ENCODE data around the gene DCTN3. TPM values are rescaled to one million over a fixed set of nuclear protein-coding genes. Genes with fewer than 3 reads are reported as not detected.

Gene DCTN3
- polyA plus RNA-seq, 4 donors, result 55.7 to 92.9 (median 85.9) TPM

DNA sequence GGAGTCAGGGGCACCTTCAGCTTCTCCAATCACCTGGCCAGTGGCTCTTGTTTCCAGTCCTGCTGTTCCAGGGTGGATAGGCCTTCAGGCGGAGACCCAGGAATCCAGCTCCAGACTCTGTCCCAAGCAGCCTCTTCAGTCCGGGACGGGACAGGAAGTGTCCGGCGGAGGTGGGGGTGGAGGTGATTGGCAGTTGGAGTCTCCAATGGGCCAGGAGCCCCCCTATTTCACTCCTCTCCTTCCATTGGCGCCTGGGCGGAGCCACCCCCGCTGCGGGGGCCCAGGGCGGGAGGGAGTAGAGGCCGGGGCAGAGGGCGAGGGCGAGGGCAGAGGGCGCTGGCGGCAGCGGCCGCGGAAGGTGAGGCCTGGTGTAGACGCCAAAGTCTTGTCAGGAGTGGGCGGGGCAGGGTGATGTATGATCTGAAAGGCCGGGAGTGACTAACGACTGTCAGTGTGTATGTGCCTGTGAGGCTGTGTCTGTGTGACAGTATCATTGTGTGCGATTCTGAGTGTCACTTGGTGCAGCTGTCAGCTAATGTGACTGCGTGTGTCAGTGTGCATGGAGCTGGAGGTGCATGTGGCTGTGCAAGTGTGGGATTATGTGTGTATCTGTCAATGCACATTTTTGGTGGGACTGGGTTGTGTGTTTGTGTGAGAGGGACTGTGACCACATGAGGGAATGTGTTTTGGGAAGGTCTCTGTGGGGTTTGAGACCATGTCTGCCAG, 31.7 kb upstream of the DCTN3 start, which contains the start of gene IL11RA:
IL11RA (plus strand) TSS at position 310 of the 726 bp plus-strand sequence. CDS start 3,033 bp downstream, outside the sequence.
- FAIRE-seq, result no peak
- WGBS, 3 donors, result 5 to 18% (median 9%) methylated on average over 21 to 24 of the region's 24 CpGs
- H3K4me1 ChIP-seq (ENCODE audit: control insufficient read depth in 3 of 3, insufficient read depth in 2 of 3, low read depth in 1 of 3, low read length in 2 of 3), result peaks cover 0 to 66% (median 9%) of the 10 kb centered on the region in 3 donors
- peaks cover 0 to 36% (median 9%) of the 10 kb centered on the region in 3 donors for H3K36me3 ChIP-seq (ENCODE audit: control insufficient read depth in 3 of 3, insufficient read depth in 2 of 3, low read depth in 1 of 3, low read length in 3 of 3)
- H3K9me3 ChIP-seq (ENCODE audit: control insufficient read depth in 2 of 2, insufficient read depth in 1 of 2, low read depth in 1 of 2, low read length in 1 of 2), result no peaks in the 10 kb centered on the region
- peak within 1 kb of the TSS in 2 of 3 donors; percentile 4 to 31 for H3K4me3 ChIP-seq (ENCODE audit: low read depth in 1 of 3, low read length in 3 of 3)
- H3K27me3 ChIP-seq (ENCODE audit: control insufficient read depth in 3 of 3, insufficient read depth in 3 of 3, low read length in 3 of 3), result no peaks in the 10 kb centered on the region
- peak within 1 kb of the TSS; percentile 87 to 91 (median 90) for H3K27ac ChIP-seq (ENCODE audit: low read depth in 1 of 3, low read length in 2 of 3)
- DNase-seq, result peak; percentile 94 to 97

DNA sequence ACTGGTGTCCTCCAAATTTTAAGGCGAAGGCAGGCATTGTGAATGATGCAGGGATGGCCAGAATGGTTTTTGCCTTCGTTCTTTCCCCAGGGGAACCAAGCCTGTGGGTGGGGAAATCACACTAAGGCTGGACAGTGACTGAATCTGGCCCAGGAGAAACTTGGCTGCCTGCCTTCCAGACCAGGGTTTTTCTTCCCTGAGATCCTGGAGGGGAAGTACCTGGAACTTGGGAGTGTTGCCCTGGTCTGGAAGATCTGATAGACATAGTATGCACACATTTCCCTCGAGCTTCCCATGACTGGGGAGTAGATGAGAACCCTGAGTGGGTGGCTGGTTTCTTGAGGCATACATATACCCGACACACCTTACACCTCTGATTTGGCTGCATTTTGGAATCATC, 31.0 kb upstream of the DCTN3 start:
- H3K36me3 ChIP-seq (ENCODE audit: control insufficient read depth in 3 of 3, insufficient read depth in 2 of 3, low read depth in 1 of 3, low read length in 3 of 3), result peaks cover 0 to 36% (median 9%) of the 10 kb centered on the region in 3 donors
- WGBS, 3 donors, result 41 to 59% (median 45%) methylated on average over 4 of the region's 4 CpGs
- no peaks in the 10 kb centered on the region for H3K27me3 ChIP-seq (ENCODE audit: control insufficient read depth in 3 of 3, insufficient read depth in 3 of 3, low read length in 3 of 3)
- DNase-seq, result peak in 1 of 2 donors; percentile 68
- peaks cover 0 to 66% (median 9%) of the 10 kb centered on the region in 3 donors for H3K4me1 ChIP-seq (ENCODE audit: control insufficient read depth in 3 of 3, insufficient read depth in 2 of 3, low read depth in 1 of 3, low read length in 2 of 3)
- peak overlapping the region; percentile 87 to 91 (median 90) for H3K27ac ChIP-seq (ENCODE audit: low read depth in 1 of 3, low read length in 2 of 3)
- peak overlapping the region in 2 of 3 donors; percentile 4 to 31 for H3K4me3 ChIP-seq (ENCODE audit: low read depth in 1 of 3, low read length in 3 of 3)
- no peaks in the 10 kb centered on the region for H3K9me3 ChIP-seq (ENCODE audit: control insufficient read depth in 2 of 2, insufficient read depth in 1 of 2, low read depth in 1 of 2, low read length in 1 of 2)
- no peak for FAIRE-seq

DNA sequence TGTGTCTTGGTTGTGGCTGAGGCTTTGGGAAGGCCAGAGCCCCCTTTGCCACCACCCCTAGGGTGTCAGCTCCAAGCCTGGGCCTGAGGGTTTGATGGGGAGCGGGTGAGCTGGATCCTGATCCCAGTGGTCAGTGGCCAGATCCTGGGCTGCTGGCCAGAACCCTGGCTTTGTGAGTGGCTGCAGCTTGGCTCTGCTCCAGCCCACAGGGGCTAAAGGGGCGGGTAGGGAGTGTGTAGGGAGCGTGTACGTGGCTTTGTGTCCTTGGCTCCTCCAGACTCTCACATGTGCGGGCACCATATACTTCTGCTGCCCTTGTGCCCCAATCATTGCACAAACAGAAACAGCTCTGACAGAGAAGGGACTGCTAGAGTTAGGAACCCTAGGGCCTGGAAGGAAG, 30.5 kb upstream of the DCTN3 start:
- no peak for FAIRE-seq

GRCh38 chr9:34648673-34649072, 28.4 kb upstream of the DCTN3 start:
- no peak for DNase-seq
- FAIRE-seq, result no peak
- Histone ChIP-seq H3K27ac (ENCODE audit: low read depth in 1 of 3, low read length in 2 of 3) (no peak overlapping the region), H3K4me3 (ENCODE audit: low read depth in 1 of 3, low read length in 3 of 3) (no peak overlapping the region), H3K27me3 (ENCODE audit: control insufficient read depth in 3 of 3, insufficient read depth in 3 of 3, low read length in 3 of 3) (no peaks in the 10 kb centered on the region), H3K36me3 (ENCODE audit: control insufficient read depth in 3 of 3, insufficient read depth in 2 of 3, low read depth in 1 of 3, low read length in 3 of 3) (peaks cover 0 to 36% (median 9%) of the 10 kb centered on the region in 3 donors), H3K9me3 (ENCODE audit: control insufficient read depth in 2 of 2, insufficient read depth in 1 of 2, low read depth in 1 of 2, low read length in 1 of 2) (no peaks in the 10 kb centered on the region), H3K4me1 (ENCODE audit: control insufficient read depth in 3 of 3, insufficient read depth in 2 of 3, low read depth in 1 of 3, low read length in 2 of 3) (peaks cover 0 to 67% (median 10%) of the 10 kb centered on the region in 3 donors)
- WGBS, 3 donors, result 93 to 94% (median 93%) methylated on average over 8 of the region's 8 CpGs

More for the DNA sequence above, 30.5 kb upstream of the DCTN3 start:
- Histone ChIP-seq H3K9me3 (ENCODE audit: control insufficient read depth in 2 of 2, insufficient read depth in 1 of 2, low read depth in 1 of 2, low read length in 1 of 2) (no peaks in the 10 kb centered on the region), H3K4me3 (ENCODE audit: low read depth in 1 of 3, low read length in 3 of 3) (no peak overlapping the region), H3K27ac (ENCODE audit: low read depth in 1 of 3, low read length in 2 of 3) (peak overlapping the region; percentile 87 to 91 (median 90)), H3K27me3 (ENCODE audit: control insufficient read depth in 3 of 3, insufficient read depth in 3 of 3, low read length in 3 of 3) (no peaks in the 10 kb centered on the region), H3K36me3 (ENCODE audit: control insufficient read depth in 3 of 3, insufficient read depth in 2 of 3, low read depth in 1 of 3, low read length in 3 of 3) (peaks cover 0 to 36% (median 9%) of the 10 kb centered on the region in 3 donors), H3K4me1 (ENCODE audit: control insufficient read depth in 3 of 3, insufficient read depth in 2 of 3, low read depth in 1 of 3, low read length in 2 of 3) (peaks cover 0 to 71% (median 10%) of the 10 kb centered on the region in 3 donors)
- DNase-seq, result no peak
- WGBS, 3 donors, result 62 to 82% (median 77%) methylated on average over 5 of the region's 5 CpGs

DNA sequence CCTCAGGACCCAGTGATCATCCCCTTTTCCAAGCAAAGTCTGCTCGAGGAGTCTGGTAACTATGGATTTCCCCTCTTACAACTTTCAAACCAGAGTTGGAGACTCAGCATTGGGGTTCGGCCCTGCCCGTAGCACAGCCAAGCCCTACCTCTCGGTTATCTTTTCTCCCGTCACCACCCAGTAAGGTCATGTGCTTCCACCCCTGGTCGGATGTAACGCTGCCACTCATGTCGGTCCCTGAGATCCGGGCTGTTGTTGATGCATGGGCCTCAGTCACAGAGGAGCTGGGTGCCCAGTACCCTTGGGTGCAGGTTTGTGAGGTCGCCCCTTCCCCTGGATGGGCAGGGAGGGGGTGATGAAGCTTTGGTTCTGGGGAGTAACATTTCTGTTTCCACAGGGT, 27.4 kb upstream of the DCTN3 start:
- 16 to 46% (median 39%) methylated on average over 10 of the region's 10 CpGs for WGBS, 3 donors
- H3K4me3 ChIP-seq (ENCODE audit: low read depth in 1 of 3, low read length in 3 of 3), result peak overlapping the region in 2 of 3 donors; percentile 58 to 68
- peaks cover 0 to 36% (median 9%) of the 10 kb centered on the region in 3 donors for H3K36me3 ChIP-seq (ENCODE audit: control insufficient read depth in 3 of 3, insufficient read depth in 2 of 3, low read depth in 1 of 3, low read length in 3 of 3)
- H3K27ac ChIP-seq (ENCODE audit: low read depth in 1 of 3, low read length in 2 of 3), result peak overlapping the region; percentile 90 to 93 (median 91)
- H3K4me1 ChIP-seq (ENCODE audit: control insufficient read depth in 3 of 3, insufficient read depth in 2 of 3, low read depth in 1 of 3, low read length in 2 of 3), result peaks cover 0 to 56% (median 7%) of the 10 kb centered on the region in 3 donors
- no peaks in the 10 kb centered on the region for H3K9me3 ChIP-seq (ENCODE audit: control insufficient read depth in 2 of 2, insufficient read depth in 1 of 2, low read depth in 1 of 2, low read length in 1 of 2)
- no peaks in the 10 kb centered on the region for H3K27me3 ChIP-seq (ENCODE audit: control insufficient read depth in 3 of 3, insufficient read depth in 3 of 3, low read length in 3 of 3)
- DNase-seq, result peak; percentile 67 to 76
- FAIRE-seq, result no peak

DNA sequence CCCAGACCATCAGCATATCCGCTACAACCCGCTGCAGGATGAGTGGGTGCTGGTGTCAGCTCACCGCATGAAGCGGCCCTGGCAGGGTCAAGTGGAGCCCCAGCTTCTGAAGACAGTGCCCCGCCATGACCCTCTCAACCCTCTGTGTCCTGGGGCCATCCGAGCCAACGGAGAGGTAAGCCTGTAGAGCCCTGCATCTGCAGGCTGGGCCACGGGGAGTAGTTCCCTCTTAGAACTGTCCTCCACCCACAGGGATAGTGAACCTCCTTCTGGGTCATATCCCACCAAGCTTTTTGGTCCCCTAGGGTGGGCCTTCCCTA, 26.7 kb upstream of the DCTN3 start:
- H3K4me1 ChIP-seq (ENCODE audit: control insufficient read depth in 3 of 3, insufficient read depth in 2 of 3, low read depth in 1 of 3, low read length in 2 of 3), result peaks cover 0 to 51% (median 7%) of the 10 kb centered on the region in 3 donors
- H3K9me3 ChIP-seq (ENCODE audit: control insufficient read depth in 2 of 2, insufficient read depth in 1 of 2, low read depth in 1 of 2, low read length in 1 of 2), result no peaks in the 10 kb centered on the region
- H3K36me3 ChIP-seq (ENCODE audit: control insufficient read depth in 3 of 3, insufficient read depth in 2 of 3, low read depth in 1 of 3, low read length in 3 of 3), result peaks cover 0 to 36% (median 9%) of the 10 kb centered on the region in 3 donors
- H3K27ac ChIP-seq (ENCODE audit: low read depth in 1 of 3, low read length in 2 of 3), result peak overlapping the region; percentile 90 to 93 (median 91)
- no peaks in the 10 kb centered on the region for H3K27me3 ChIP-seq (ENCODE audit: control insufficient read depth in 3 of 3, insufficient read depth in 3 of 3, low read length in 3 of 3)
- peak overlapping the region; percentile 58 to 82 (median 68) for H3K4me3 ChIP-seq (ENCODE audit: low read depth in 1 of 3, low read length in 3 of 3)
- no peak for DNase-seq
- WGBS, 3 donors, result 1 to 3% (median 1%) methylated on average over 8 of the region's 8 CpGs
- no peak for FAIRE-seq

DNA sequence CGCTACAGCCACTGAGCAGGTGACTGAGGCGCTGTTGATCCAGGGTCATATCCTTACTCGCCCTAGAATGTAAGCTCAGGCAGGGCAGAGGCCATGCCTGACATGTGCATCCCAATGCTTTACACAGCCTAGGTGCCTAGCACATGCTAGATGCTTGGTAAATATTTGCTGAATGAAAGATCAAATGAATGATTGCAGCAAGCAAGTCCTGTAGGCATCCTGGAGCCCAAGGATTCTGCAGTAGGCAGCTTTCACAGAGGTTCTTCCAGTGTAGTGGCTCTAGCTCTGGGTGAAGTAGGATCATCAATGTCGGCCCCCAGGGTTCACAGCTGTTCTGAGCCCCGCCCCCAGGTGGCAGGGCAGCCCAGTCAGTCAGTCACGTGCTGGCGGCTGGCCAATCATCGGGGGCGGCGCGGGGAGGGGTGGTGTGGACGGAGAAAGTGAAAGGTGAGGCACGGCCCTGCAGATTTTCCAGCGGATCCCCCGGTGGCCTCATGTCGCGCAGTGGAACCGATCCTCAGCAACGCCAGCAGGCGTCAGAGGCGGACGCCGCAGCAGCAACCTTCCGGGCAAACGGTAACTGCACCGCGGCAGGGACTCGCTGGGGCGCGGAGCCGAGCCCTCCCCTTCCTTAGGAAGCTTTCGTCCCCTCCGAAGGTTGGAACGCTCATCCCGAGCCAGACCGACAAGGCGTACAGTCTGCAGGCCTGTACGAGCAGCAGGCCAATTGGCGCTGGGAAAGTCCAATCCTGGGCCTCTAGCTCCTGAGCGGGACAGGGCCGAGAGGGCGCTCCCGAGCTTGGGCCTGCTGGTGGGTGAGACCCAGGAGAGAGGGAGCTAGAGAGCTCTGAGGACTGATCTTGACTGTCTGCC, 26.2 kb upstream of the DCTN3 start, which contains the start of gene GALT:
GALT (plus strand) TSS at position 465 of the 873 bp plus-strand sequence; CDS start at position 495, 30 bp downstream.
- 4 to 5% (median 5%) methylated on average over 43 of the region's 43 CpGs for WGBS, 3 donors
- DNase-seq (peak; percentile 96 to 97), FAIRE-seq (no peak)
- peak within 1 kb of the TSS; percentile 90 to 93 (median 91) for H3K27ac ChIP-seq (ENCODE audit: low read depth in 1 of 3, low read length in 2 of 3)
- peaks cover 0 to 47% (median 7%) of the 10 kb centered on the region in 3 donors for H3K4me1 ChIP-seq (ENCODE audit: control insufficient read depth in 3 of 3, insufficient read depth in 2 of 3, low read depth in 1 of 3, low read length in 2 of 3)
- H3K27me3 ChIP-seq (ENCODE audit: control insufficient read depth in 3 of 3, insufficient read depth in 3 of 3, low read length in 3 of 3), result no peaks in the 10 kb centered on the region
- H3K9me3 ChIP-seq (ENCODE audit: control insufficient read depth in 2 of 2, insufficient read depth in 1 of 2, low read depth in 1 of 2, low read length in 1 of 2), result no peaks in the 10 kb centered on the region
- H3K36me3 ChIP-seq (ENCODE audit: control insufficient read depth in 3 of 3, insufficient read depth in 2 of 3, low read depth in 1 of 3, low read length in 3 of 3), result peaks cover 0 to 36% (median 9%) of the 10 kb centered on the region in 3 donors
- H3K4me3 ChIP-seq (ENCODE audit: low read depth in 1 of 3, low read length in 3 of 3), result peak within 1 kb of the TSS; percentile 58 to 82 (median 68)

DNA sequence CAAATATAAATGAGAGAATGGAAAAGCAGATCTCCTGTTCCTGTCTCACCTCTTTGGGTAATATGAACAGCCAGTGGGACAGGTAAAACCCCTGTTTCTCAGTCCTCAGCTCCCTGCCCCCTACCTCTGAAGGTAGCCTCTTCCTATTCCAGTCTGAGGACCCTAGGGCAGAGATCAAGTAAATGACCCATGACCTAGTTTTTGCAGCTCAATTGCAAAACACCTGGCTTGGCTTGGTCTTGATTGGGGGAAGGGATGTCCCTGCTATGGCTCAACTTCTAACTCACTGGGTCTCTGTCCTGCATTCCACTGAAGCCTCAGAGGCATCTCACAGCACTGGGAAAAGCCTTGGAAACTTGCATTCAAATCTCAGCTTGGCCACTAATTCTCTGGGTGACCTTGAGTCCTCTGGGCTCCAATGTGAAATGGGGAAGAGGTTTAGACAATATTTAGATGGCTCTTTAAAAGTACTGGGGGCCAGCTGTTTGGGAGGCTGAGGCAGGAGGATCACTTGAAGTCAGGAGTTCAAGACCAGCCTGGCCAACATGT, 24.5 kb upstream of the DCTN3 start:
- no peak overlapping the region for H3K4me3 ChIP-seq (ENCODE audit: low read depth in 1 of 3, low read length in 3 of 3)
- H3K27me3 ChIP-seq (ENCODE audit: control insufficient read depth in 3 of 3, insufficient read depth in 3 of 3, low read length in 3 of 3), result no peaks in the 10 kb centered on the region
- peaks cover 0 to 38% (median 5%) of the 10 kb centered on the region in 3 donors for H3K4me1 ChIP-seq (ENCODE audit: control insufficient read depth in 3 of 3, insufficient read depth in 2 of 3, low read depth in 1 of 3, low read length in 2 of 3)
- peak; percentile 57 to 78 for DNase-seq
- peak overlapping the region in 1 of 3 donors; percentile 18 for H3K27ac ChIP-seq (ENCODE audit: low read depth in 1 of 3, low read length in 2 of 3)
- no peaks in the 10 kb centered on the region for H3K9me3 ChIP-seq (ENCODE audit: control insufficient read depth in 2 of 2, insufficient read depth in 1 of 2, low read depth in 1 of 2, low read length in 1 of 2)
- FAIRE-seq, result no peak
- H3K36me3 ChIP-seq (ENCODE audit: control insufficient read depth in 3 of 3, insufficient read depth in 2 of 3, low read depth in 1 of 3, low read length in 3 of 3), result peaks cover 0 to 22% (median 9%) of the 10 kb centered on the region in 3 donors

Data from small intestine (tissue), 7 donors.